ENCODE measurements around the gene EPSTI1.

EPSTI1 gene

GRCh38 chr13:43031881-43032280 is 39.8 kb upstream of the EPSTI1 start:
- POLR2A ChIA-PET (ENCODE audit: low non-redundant PET): no interaction called here
- H3K27ac ChIP-seq: no peak overlapping the region
- CTCF ChIA-PET: interaction anchor here (1.3 kb wide), 1 partner anchor 18 kb away, joined by 4 read pairs; no protein-coding TSS in a partner anchor
- DNase-seq (ENCODE audit: low spot score): no peak
- TF ChIP-seq CTCF (conservative IDR thresholded peaks at IDR 0.05; ENCODE audit: low read depth): no peak

- ChIA-PET POLR2A (ENCODE audit: low non-redundant PET) (no interaction called here), CTCF (no interaction called here)
- DNase-seq (ENCODE audit: low spot score): no peak
- TF ChIP-seq CTCF (conservative IDR thresholded peaks at IDR 0.05; ENCODE audit: low read depth): no peak
- H3K27ac ChIP-seq: no peak overlapping the region
These were observed 38.5 kb upstream of the EPSTI1 start for GRCh38 chr13:43030548-43030947.

GRCh38 chr13:43026262-43026661 is 34.2 kb upstream of the EPSTI1 start:
- ChIA-PET POLR2A (ENCODE audit: low non-redundant PET) (no interaction called here), CTCF (no interaction called here)
- no peak for DNase-seq (ENCODE audit: low spot score)
- H3K27ac ChIP-seq: no peak overlapping the region
- no peak for TF ChIP-seq CTCF (conservative IDR thresholded peaks at IDR 0.05; ENCODE audit: low read depth)

GRCh38 chr13:43023289-43023963 is 31.4 kb upstream of the EPSTI1 start, which contains the start of gene DNAJC15:
Gene DNAJC15 (plus strand): TSS chr13:43023586. CDS start chr13:43023627, 41 bp downstream.
- POLR2A ChIA-PET (ENCODE audit: low non-redundant PET): no interaction called here
- no peak for TF ChIP-seq CTCF (conservative IDR thresholded peaks at IDR 0.05; ENCODE audit: low read depth)
- CTCF ChIA-PET: no interaction called here
- H3K27ac ChIP-seq: no peak within 1 kb of the TSS
- DNase-seq (ENCODE audit: low spot score): no peak

GRCh38 chr13:43022934-43023288 is 30.9 kb upstream of the EPSTI1 start:
- CTCF ChIA-PET: no interaction called here
- H3K27ac ChIP-seq: no peak overlapping the region
- DNase-seq (ENCODE audit: low spot score): no peak
- no peak for TF ChIP-seq CTCF (conservative IDR thresholded peaks at IDR 0.05; ENCODE audit: low read depth)
- POLR2A ChIA-PET (ENCODE audit: low non-redundant PET): no interaction called here

GRCh38 chr13:43021926-43022670 is 30.1 kb upstream of the EPSTI1 start:
- DNase-seq (ENCODE audit: low spot score): no peak
- CTCF ChIA-PET: no interaction called here
- POLR2A ChIA-PET (ENCODE audit: low non-redundant PET): no interaction called here
- no peak for TF ChIP-seq CTCF (conservative IDR thresholded peaks at IDR 0.05; ENCODE audit: low read depth)
- H3K27ac ChIP-seq: no peak overlapping the region

Data from RWPE1 (cell line).